AG09319 (cell line): ENCODE data around the gene SLFN12.

Experiments used
- DNase-seq: peaks from one replicate; pipeline ENCODE4 v3.0.0-alpha.2; 2010; ENCODE audit warnings: low read depth; ENCODE audit errors: extremely low read depth
- CTCF ChIP-seq: IDR thresholded peaks from 2 replicates; pipeline ENCODE4 v1.5.1; 2011; ENCODE audit warnings: low read depth, mild to moderate bottlenecking, inconsistent platforms, low read length, moderate library complexity

Gene SLFN12

GRCh38 chr17:35361027-35361426 is 71.3 kb downstream of the SLFN12 start:
- no peak for DNase-seq
- TF ChIP-seq CTCF: no peak
